OCI-M1 (cell line): ENCODE data around the gene RAB36.

Experiments
- DNase-seq: peaks from one replicate; lab custom pipeline; 2025; lab: John Stamatoyannopoulos, UW

RAB36 gene, protein sequence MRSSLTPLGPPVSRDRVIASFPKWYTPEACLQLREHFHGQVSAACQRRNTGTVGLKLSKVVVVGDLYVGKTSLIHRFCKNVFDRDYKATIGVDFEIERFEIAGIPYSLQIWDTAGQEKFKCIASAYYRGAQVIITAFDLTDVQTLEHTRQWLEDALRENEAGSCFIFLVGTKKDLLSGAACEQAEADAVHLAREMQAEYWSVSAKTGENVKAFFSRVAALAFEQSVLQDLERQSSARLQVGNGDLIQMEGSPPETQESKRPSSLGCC

GRCh38 chr22:23144932-23145877 is at the start of gene RAB36:
TSS of gene RAB36 (plus strand) at chr22:23145477. CDS start at chr22:23146617, 1,140 bp downstream.
- DNase-seq, result peak; percentile 44

- DNase-seq, result no peak
Measured at GRCh38 chr22:23095733-23096342, 49.4 kb upstream of the RAB36 start.

GRCh38 chr22:23097412-23098229 is 47.7 kb upstream of the RAB36 start:
- DNase-seq, result no peak

- no peak for DNase-seq
Measured at GRCh38 chr22:23098230-23098705, 47.0 kb upstream of the RAB36 start.

GRCh38 chr22:23098718-23099530 is 46.4 kb upstream of the RAB36 start:
- no peak for DNase-seq

- no peak for DNase-seq
Measured at GRCh38 chr22:23099531-23099804, 45.8 kb upstream of the RAB36 start.

GRCh38 chr22:23100124-23100801 is 45.0 kb upstream of the RAB36 start:
- no peak for DNase-seq

- DNase-seq, result no peak
Measured at GRCh38 chr22:23101524-23101923, 43.8 kb upstream of the RAB36 start.

- no peak for DNase-seq
Measured at GRCh38 chr22:23102002-23102655, 43.1 kb upstream of the RAB36 start.

GRCh38 chr22:23102776-23103175 is 42.5 kb upstream of the RAB36 start:
- DNase-seq, result no peak

GRCh38 chr22:23103199-23103954 is 41.9 kb upstream of the RAB36 start:
- no peak for DNase-seq

DNA sequence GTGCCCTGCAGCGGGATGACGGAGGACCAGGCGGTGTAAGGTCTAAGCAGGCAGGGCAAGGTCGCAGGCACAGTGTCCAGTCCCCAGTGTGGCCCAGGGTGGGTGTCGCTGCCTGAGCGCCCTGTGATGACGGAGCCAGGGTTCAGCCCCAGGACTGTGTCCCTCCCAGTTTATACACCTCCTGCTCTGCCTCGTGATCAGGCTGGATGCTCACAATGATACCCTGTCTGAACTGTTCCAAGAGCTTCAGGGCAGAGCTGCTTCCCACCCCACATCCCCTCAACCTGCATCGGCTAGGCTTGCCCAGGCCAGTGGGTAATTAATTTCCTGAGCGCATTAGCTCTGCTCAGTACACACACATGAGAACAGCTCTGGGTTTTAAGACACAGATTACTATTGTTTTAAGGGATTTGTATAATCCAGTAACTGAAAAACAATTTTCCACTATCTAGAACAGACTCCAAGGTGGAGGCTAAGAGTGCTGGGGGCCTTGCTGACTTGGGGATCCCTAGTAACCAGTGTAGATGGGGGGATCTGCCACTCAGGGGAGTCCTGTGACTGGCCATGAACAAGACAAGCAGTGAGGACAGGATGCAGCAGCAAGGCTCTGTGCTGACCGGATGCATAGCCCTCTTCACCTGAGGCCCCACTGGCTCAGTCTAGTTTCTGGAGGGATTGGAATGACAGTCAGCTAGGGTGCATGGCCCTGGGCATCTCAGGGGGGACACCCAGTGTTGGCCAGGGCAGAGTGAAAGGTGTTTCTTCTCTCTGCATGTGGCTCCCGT is 40.9 kb upstream of the RAB36 start:
- DNase-seq, result no peak

DNA sequence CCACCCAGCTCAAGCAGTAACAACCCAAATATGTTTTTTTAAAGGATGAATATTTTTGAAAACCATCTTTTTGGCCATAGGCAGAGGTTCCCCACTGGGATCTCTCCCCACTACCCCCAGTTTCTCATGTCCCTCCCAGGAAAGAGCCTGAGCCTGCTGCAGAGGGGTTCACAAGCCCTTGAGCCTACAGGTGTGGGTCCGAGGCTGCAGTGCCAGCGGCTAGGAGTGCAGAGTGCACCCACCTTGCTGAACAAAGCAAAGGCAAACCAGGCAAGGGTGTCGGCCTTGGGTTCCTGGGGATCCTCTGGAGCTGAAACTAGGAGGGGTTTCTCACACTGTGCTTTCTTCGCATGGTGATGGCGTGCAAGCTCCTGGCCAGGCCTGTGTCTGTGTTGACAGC is 40.0 kb upstream of the RAB36 start:
- DNase-seq, result no peak

DNA sequence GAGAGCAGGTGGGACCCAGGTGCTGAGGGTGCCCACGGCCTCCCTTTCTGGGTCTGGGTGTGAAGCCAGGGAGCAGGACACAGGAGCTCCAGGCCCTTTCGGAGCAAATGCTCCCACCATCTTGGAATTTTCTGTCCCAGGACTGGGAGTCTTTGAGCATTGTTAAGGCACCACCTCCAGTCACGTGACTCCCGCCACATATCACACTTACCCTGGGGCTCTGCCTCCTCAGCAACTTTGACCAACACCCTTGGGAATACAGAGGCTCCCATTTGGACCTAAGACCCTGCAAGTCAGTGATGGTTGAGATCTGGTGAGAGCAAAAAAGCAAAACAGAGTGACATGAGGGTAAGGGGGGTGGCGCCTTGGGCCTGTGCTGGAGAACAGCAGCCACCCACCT is 39.4 kb upstream of the RAB36 start:
- DNase-seq, result no peak

DNA sequence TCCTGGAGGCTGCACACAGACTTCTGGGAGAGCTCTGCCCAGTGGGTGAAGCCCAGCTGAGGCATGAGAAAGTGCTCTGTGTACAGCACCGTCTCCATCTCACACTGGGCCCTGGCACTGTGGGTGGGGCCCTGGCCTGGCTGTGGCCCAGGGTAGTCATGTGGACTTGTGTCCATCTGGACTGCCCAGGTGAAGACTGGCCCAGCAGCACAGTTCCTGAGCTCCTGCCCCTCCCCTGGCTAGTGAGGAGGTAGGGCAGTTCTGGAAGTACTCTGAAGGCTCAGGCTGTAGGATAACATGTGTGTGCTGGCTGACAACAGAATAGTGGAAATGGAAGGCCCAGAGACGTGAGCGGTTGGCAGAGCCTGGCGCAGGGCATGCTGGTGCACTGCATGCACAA is 38.9 kb upstream of the RAB36 start:
- DNase-seq, result no peak

DNA sequence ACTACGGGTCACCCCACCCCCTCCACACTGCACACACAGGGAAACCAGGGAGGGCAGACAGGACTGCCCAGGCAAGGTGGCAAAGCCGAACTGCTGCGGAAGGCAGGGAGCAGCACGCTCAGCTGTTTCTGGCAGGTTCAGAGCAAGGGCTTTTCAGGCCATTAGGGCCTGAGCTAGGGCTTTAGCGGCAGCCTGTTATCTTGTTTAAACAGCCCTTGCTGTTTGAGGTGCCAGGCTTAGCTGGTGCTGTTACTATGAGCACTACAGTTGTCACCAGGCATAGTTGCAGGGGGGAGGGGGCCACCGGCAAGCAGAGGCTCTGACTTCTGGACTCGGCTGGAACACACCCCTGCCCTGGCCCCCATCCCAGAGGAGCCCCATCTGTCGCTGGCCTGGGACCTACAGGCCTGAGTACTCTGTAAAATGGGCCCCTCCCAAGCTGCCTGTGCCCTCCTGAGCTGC is 38.3 kb upstream of the RAB36 start:
- no peak for DNase-seq

DNA sequence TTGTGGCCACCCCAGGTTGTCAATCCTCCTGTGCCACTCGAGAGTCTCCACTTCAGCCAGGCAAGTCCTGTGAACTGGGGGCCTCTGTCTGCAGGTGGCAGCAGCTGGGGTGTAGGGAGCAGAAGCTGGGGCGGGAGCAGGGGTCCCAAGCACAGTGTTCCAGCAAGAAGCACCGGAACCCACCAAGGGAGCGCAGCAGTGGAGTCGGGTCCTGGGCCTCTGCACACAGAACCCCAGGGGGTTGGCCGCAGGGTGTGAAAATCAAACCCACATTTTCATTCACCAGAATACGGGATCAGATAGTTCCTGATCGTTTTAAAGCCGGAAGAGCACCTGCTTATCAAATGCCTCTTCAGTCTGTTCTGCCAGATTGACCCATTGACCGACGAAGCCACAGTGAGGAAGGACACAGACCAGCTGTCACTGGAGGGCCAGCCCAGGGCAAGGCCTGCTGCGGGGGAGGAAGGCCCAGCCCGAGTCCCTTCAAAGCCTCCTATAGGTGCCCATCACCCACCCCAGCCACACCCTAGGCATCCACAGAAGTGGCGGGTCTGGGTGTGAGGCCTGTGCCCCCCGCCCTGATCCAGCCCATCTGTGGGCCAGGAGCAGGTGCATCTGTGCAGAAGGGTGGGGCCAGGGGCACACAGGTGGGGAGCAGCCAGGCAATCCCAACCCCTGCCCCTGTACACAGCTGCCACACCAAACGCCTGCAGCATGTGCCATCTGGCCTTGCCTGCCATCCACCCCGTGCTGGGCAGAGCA is 37.6 kb upstream of the RAB36 start:
- DNase-seq, result no peak
